Measurements from ENCODE around the gene SDF2. TPM values are rescaled to one million over a fixed set of nuclear protein-coding genes. Genes with fewer than 3 reads are reported as not detected.

The SDF2 gene
- total and polyA plus RNA-seq, 2 of the 4 experiments (the other 2 are of a cell fraction), result 76.0 to 81.7 TPM

- POLR2A ChIA-PET (ENCODE audit: unreplicated experiment), result interaction anchor here (0.5 kb wide), 1 partner anchor 10 kb away, joined by 3 read pairs; the partner anchor contains the start of gene PROCA1
- Histone ChIP-seq H2BK20ac (ENCODE audit: low read depth, low read length) (no peak overlapping the region), H3K56ac (ENCODE audit: extremely low read depth, insufficient read depth, low read length) (no peak overlapping the region), H3K4me2 (ENCODE audit: low read depth, low read length) (no peak overlapping the region), H3K9me1 (ENCODE audit: insufficient read depth, low read length) (peaks cover 4% of the 10 kb centered on the region; the same call in 1 of the 2 replicates), H3K4me3 (ENCODE audit: insufficient read depth, low read depth, low read length) (no peak overlapping the region), H3K27me3 (ENCODE audit: control insufficient read depth, insufficient read depth, low read length) (no peaks in the 10 kb centered on the region), H3K36me3 (ENCODE audit: control insufficient read depth, insufficient read depth, low read length) (peaks cover 89% of the 10 kb centered on the region), H2AFZ (replicated peaks; ENCODE audit: low read length, poor library complexity) (no peak overlapping the region), H3K9ac (ENCODE audit: low read depth, low read length) (no peak overlapping the region), H3K79me1 (ENCODE audit: low read depth in 1 of 2, low read length in 2 of 2) (peaks cover 3 to 6% of the 10 kb centered on the region in 2 experiments; a peak in 2 of 4 replicates), H4K8ac (ENCODE audit: low read depth in 2 of 2, low read length in 2 of 2) (no peak overlapping the region), H2BK15ac (ENCODE audit: low read depth, low read length) (no peak overlapping the region), H2AK9ac (replicated peaks; ENCODE audit: low read depth, low read length, poor library complexity) (no peak overlapping the region), H3K27ac (ENCODE audit: insufficient read depth, low read length) (no peak overlapping the region), H4K5ac (ENCODE audit: low read depth, low read length) (no peak overlapping the region), H3K4me1 (ENCODE audit: control insufficient read depth, insufficient read depth, low read length) (no peaks in the 10 kb centered on the region), H3K9me3 (ENCODE audit: control insufficient read depth, insufficient read depth, low read length) (no peaks in the 10 kb centered on the region), H3K4ac (ENCODE audit: low read depth, low read length) (no peak overlapping the region), H2AK5ac (ENCODE audit: low read depth, low read length) (no peak overlapping the region), H2BK5ac (ENCODE audit: low read depth, low read length, poor library complexity, severe bottlenecking) (no peak overlapping the region), H3K14ac (replicated peaks; ENCODE audit: low read depth, low read length) (no peak overlapping the region), H2BK120ac (ENCODE audit: low read depth, low read length) (no peak overlapping the region), H3K23ac (ENCODE audit: low read depth, low read length) (no peak overlapping the region), H4K91ac (ENCODE audit: insufficient read depth, low read depth, low read length) (no peak overlapping the region), H3K18ac (ENCODE audit: low read depth, low read length) (no peak overlapping the region), H4K20me1 (ENCODE audit: insufficient read depth, low read length) (peaks cover 3% of the 10 kb centered on the region)
- CTCF ChIA-PET, result no interaction called here
- no peak for TF ChIP-seq USF2 (IDR thresholded peaks at IDR 0.05; ENCODE audit: low read depth, low read length)
- TF ChIP-seq BHLHE40 (IDR thresholded peaks at IDR 0.05; ENCODE audit: low read depth, low read length), result no peak
- TF ChIP-seq FOS (IDR thresholded peaks at IDR 0.05; ENCODE audit: low read depth, low read length), result no peak
- no peak for TF ChIP-seq RAD21 (IDR thresholded peaks at IDR 0.05; ENCODE audit: low read length)
- no TSS peak for BruUV-seq (replicated peaks)
- DNase-seq (no peak), ATAC-seq (ENCODE audit: low read depth) (no peak)
- in situ Hi-C loops (cut with MboI; ENCODE audit: low sequenced_read_pairs) (no loop called here), intact Hi-C loops (cut with micrococcal nuclease) (no loop called here), dilution Hi-C loops (cut with HindIII; ENCODE audit: low sequenced_read_pairs, unreplicated experiment) (no loop called here)
- WGBS, 2 experiments (ENCODE audit: extremely low coverage in 2 of 2, insufficient read length in 1 of 2), result 100% methylated on average over 2 of the region's 10 CpGs; no CpG with 5 or more reads in 1 of the 2 experiments
Observed at GRCh38 chr17:28700830-28701492, 39.3 kb upstream of the SDF2 start.
